DND-41 (cell line): ENCODE data around the gene GADD45B.

Source experiments
- EZH2 ChIP-seq: IDR thresholded peaks from 3 replicates; pipeline ENCODE4 v1.6.1; 2012; ENCODE audit warnings: borderline replicate concordance, low read depth, mild to moderate bottlenecking, moderate library complexity, low read length, inconsistent platforms; ENCODE audit not compliant: severe bottlenecking
- TF ChIP-seq, protein P1 (sequence below): IDR thresholded peaks from 2 replicates; pipeline ENCODE4 v1.5.1; 2012; ENCODE audit warnings: borderline replicate concordance, low read length, moderate library complexity, mild to moderate bottlenecking; ENCODE audit not compliant: poor library complexity, severe bottlenecking; ENCODE audit errors: extremely low read depth

DNA sequence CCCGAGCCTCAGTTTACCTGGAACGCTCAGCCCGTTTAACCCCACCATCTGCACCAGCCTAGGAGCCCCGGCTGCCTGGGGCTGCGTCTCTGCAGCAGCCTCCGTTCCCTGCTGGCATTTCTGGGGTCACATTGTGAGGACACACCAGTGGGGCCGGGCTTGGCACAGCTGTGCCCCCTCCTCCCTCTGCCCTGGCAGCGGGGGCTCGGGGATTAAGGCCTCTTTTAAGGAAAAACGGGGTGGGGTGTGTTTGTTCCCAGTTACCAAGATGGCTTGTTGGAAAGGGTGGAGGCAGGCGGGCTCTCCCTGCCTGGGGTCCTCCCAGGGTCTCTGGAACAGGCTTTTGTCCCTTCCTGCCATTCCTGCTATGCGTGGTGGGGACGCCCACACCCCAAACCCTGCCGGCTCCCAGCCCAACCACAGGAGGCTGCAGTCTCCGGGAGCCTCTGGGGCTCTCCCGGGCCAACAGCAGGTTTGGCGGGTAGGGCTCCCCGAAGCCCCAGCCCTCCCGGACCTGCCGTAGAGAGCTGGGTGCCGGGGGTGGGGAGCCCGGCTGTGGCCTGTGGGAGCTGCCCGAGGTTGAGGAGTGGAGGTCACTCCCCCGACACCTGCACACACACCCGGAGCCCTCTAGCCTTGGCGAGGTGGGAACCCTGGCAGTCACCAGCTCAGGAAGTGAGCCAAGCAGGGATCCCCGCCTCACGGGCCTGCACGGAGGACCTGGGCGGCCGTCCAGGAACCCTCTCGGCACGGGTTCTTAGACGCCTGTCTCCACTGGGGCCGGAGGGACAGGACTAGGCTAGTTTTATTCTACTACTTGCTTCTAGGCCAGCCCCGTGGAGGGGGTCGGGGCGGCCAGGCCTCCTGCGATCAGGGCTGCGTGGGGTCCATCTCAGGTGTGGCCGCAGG, 36.9 kb downstream of the GADD45B start:
- TF ChIP-seq, protein P1, sequence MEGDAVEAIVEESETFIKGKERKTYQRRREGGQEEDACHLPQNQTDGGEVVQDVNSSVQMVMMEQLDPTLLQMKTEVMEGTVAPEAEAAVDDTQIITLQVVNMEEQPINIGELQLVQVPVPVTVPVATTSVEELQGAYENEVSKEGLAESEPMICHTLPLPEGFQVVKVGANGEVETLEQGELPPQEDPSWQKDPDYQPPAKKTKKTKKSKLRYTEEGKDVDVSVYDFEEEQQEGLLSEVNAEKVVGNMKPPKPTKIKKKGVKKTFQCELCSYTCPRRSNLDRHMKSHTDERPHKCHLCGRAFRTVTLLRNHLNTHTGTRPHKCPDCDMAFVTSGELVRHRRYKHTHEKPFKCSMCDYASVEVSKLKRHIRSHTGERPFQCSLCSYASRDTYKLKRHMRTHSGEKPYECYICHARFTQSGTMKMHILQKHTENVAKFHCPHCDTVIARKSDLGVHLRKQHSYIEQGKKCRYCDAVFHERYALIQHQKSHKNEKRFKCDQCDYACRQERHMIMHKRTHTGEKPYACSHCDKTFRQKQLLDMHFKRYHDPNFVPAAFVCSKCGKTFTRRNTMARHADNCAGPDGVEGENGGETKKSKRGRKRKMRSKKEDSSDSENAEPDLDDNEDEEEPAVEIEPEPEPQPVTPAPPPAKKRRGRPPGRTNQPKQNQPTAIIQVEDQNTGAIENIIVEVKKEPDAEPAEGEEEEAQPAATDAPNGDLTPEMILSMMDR: no peak
- no peak for TF ChIP-seq EZH2
